Measurements from ENCODE around the gene GRID2IP. TPM values are rescaled to one million over a fixed set of nuclear protein-coding genes. Genes with fewer than 3 reads are reported as not detected.
A peak's percentile ranks its signal among the peaks of the same experiment; 100 is the strongest.

The GRID2IP gene
- total and polyA plus RNA-seq, 2 of the 13 experiments (the other 11 are each of a cell fraction or from before 2014, with no cell fraction given): 0.03 TPM; not detected in 1

DNA sequence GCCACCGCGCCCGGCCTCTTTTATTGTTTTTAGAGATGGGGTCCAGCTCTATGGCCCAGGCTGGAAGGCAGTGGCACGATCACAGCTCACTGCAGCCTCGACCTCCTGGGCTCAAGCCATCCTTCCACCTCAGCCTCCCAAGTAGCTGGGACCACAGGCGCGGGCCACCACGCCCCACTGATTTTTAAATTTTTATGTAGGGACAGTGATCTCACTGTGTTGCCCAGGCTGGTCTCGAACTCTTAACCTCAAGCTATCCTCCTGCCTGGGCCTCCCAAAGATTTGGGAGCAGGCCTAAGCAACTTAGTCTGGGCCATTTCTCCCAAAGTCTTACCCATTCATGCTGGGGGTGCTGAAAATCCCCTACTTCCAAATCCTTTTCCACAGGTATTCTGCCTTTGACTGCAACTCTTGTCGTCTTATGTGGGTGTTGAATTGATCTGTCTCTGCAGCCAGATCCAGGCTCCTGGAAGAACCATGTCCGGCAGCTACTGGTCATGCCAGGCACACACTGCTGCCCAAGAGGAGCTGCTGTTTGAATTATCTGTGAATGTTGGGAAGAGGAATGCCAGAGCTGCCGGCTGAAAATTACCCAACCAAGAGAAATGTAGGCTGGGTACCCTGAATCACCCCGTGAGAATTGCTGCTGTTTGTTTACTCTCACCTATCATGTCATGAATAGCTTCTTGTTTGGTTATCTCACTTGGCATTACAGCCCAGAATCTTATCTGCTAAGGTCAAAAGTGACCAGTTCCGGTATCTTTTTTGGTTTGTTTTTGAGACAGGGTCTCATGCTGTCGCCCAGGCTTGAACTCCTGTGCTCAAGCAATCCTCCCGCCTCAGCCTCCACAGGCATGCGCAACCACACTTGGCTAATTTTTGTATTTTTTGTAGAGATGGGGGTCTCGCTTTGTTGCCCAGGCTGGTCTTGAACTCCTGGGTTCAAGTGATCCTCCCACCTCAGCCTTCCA lies 27.1 kb upstream of the GRID2IP start (continued):
- TF ChIP-seq, protein P1, sequence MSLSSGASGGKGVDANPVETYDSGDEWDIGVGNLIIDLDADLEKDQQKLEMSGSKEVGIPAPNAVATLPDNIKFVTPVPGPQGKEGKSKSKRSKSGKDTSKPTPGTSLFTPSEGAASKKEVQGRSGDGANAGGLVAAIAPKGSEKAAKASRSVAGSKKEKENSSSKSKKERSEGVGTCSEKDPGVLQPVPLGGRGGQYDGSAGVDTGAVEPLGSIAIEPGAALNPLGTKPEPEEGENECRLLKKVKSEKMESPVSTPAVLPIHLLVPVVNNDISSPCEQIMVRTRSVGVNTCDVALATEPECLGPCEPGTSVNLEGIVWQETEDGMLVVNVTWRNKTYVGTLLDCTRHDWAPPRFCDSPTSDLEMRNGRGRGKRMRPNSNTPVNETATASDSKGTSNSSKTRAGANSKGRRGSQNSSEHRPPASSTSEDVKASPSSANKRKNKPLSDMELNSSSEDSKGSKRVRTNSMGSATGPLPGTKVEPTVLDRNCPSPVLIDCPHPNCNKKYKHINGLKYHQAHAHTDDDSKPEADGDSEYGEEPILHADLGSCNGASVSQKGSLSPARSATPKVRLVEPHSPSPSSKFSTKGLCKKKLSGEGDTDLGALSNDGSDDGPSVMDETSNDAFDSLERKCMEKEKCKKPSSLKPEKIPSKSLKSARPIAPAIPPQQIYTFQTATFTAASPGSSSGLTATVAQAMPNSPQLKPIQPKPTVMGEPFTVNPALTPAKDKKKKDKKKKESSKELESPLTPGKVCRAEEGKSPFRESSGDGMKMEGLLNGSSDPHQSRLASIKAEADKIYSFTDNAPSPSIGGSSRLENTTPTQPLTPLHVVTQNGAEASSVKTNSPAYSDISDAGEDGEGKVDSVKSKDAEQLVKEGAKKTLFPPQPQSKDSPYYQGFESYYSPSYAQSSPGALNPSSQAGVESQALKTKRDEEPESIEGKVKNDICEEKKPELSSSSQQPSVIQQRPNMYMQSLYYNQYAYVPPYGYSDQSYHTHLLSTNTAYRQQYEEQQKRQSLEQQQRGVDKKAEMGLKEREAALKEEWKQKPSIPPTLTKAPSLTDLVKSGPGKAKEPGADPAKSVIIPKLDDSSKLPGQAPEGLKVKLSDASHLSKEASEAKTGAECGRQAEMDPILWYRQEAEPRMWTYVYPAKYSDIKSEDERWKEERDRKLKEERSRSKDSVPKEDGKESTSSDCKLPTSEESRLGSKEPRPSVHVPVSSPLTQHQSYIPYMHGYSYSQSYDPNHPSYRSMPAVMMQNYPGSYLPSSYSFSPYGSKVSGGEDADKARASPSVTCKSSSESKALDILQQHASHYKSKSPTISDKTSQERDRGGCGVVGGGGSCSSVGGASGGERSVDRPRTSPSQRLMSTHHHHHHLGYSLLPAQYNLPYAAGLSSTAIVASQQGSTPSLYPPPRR (CRISPR knock-in tag; IDR thresholded peaks at IDR 0.05; ENCODE audit: borderline replicate concordance): peak; percentile 94
- TF ChIP-seq ESRRA (CRISPR knock-in tag; IDR thresholded peaks at IDR 0.05; ENCODE audit: low read depth) (peak; percentile 54; the same call in 1 of the 2 replicates), SPEN (CRISPR knock-in tag; IDR thresholded peaks at IDR 0.05; ENCODE audit: low read depth) (peak; percentile 51; the same call in 1 of the 2 replicates), ZNF792 (CRISPR knock-in tag; IDR thresholded peaks at IDR 0.05) (peak; percentile 36; the same call in 1 of the 2 replicates), POLR2AphosphoS2 (IDR thresholded peaks at IDR 0.05; ENCODE audit: low read depth, low read length) (peak; percentile 85; the same call in 1 of the 2 replicates), ZBTB21 (CRISPR knock-in tag; IDR thresholded peaks at IDR 0.05) (peak; percentile 94), BCL6 (CRISPR knock-in tag; IDR thresholded peaks at IDR 0.05) (peak; percentile 80), POLR2G (IDR thresholded peaks at IDR 0.05; ENCODE audit: low read depth, low read length) (peak; percentile 97), ZEB1 (IDR thresholded peaks at IDR 0.05; ENCODE audit: insufficient replicate concordance, low read depth) (no peak), YEATS2 (CRISPR knock-in tag; IDR thresholded peaks at IDR 0.05; ENCODE audit: borderline replicate concordance) (peak; percentile 30; the same call in 1 of the 2 replicates), IRF2 (CRISPR knock-in tag; IDR thresholded peaks at IDR 0.05) (peak; percentile 74)
- TF ChIP-seq, protein P2, sequence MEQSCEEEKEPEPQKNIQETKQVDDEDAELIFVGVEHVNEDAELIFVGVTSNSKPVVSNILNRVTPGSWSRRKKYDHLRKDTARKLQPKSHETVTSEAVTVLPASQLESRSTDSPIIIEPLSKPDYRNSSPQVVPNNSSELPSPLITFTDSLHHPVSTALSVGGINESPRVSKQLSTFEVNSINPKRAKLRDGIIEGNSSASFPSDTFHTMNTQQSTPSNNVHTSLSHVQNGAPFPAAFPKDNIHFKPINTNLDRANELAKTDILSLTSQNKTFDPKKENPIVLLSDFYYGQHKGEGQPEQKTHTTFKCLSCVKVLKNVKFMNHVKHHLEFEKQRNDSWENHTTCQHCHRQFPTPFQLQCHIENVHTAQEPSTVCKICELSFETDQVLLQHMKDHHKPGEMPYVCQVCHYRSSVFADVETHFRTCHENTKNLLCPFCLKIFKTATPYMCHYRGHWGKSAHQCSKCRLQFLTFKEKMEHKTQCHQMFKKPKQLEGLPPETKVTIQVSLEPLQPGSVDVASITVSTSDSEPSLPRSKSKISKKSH (CRISPR knock-in tag; IDR thresholded peaks at IDR 0.05; ENCODE audit: borderline replicate concordance): no peak
- TF ChIP-seq, protein P3, sequence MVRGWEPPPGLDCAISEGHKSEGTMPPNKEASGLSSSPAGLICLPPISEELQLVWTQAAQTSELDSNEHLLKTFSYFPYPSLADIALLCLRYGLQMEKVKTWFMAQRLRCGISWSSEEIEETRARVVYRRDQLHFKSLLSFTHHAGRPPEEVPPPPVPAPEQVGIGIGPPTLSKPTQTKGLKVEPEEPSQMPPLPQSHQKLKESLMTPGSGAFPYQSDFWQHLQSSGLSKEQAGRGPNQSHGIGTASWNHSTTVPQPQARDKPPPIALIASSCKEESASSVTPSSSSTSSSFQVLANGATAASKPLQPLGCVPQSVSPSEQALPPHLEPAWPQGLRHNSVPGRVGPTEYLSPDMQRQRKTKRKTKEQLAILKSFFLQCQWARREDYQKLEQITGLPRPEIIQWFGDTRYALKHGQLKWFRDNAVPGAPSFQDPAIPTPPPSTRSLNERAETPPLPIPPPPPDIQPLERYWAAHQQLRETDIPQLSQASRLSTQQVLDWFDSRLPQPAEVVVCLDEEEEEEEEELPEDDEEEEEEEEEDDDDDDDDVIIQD (CRISPR knock-in tag; IDR thresholded peaks at IDR 0.05; ENCODE audit: low read depth): peak; percentile 78; the same call in 1 of the 2 replicates
- TF ChIP-seq, protein P4, sequence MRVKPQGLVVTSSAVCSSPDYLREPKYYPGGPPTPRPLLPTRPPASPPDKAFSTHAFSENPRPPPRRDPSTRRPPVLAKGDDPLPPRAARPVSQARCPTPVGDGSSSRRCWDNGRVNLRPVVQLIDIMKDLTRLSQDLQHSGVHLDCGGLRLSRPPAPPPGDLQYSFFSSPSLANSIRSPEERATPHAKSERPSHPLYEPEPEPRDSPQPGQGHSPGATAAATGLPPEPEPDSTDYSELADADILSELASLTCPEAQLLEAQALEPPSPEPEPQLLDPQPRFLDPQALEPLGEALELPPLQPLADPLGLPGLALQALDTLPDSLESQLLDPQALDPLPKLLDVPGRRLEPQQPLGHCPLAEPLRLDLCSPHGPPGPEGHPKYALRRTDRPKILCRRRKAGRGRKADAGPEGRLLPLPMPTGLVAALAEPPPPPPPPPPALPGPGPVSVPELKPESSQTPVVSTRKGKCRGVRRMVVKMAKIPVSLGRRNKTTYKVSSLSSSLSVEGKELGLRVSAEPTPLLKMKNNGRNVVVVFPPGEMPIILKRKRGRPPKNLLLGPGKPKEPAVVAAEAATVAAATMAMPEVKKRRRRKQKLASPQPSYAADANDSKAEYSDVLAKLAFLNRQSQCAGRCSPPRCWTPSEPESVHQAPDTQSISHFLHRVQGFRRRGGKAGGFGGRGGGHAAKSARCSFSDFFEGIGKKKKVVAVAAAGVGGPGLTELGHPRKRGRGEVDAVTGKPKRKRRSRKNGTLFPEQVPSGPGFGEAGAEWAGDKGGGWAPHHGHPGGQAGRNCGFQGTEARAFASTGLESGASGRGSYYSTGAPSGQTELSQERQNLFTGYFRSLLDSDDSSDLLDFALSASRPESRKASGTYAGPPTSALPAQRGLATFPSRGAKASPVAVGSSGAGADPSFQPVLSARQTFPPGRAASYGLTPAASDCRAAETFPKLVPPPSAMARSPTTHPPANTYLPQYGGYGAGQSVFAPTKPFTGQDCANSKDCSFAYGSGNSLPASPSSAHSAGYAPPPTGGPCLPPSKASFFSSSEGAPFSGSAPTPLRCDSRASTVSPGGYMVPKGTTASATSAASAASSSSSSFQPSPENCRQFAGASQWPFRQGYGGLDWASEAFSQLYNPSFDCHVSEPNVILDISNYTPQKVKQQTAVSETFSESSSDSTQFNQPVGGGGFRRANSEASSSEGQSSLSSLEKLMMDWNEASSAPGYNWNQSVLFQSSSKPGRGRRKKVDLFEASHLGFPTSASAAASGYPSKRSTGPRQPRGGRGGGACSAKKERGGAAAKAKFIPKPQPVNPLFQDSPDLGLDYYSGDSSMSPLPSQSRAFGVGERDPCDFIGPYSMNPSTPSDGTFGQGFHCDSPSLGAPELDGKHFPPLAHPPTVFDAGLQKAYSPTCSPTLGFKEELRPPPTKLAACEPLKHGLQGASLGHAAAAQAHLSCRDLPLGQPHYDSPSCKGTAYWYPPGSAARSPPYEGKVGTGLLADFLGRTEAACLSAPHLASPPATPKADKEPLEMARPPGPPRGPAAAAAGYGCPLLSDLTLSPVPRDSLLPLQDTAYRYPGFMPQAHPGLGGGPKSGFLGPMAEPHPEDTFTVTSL (CRISPR knock-in tag; IDR thresholded peaks at IDR 0.05; ENCODE audit: borderline replicate concordance): peak; percentile 67; the same call in 1 of the 2 replicates
